Measurements from ENCODE around the gene HNMT. TPM values are rescaled to one million over a fixed set of nuclear protein-coding genes. Genes with fewer than 3 reads are reported as not detected.
A peak's percentile ranks its signal among the peaks of the same experiment; 100 is the strongest.

HNMT gene
- total and polyA plus RNA-seq, 2 experiments from 2014 or later, result 4.7 to 5.6 TPM

DNA sequence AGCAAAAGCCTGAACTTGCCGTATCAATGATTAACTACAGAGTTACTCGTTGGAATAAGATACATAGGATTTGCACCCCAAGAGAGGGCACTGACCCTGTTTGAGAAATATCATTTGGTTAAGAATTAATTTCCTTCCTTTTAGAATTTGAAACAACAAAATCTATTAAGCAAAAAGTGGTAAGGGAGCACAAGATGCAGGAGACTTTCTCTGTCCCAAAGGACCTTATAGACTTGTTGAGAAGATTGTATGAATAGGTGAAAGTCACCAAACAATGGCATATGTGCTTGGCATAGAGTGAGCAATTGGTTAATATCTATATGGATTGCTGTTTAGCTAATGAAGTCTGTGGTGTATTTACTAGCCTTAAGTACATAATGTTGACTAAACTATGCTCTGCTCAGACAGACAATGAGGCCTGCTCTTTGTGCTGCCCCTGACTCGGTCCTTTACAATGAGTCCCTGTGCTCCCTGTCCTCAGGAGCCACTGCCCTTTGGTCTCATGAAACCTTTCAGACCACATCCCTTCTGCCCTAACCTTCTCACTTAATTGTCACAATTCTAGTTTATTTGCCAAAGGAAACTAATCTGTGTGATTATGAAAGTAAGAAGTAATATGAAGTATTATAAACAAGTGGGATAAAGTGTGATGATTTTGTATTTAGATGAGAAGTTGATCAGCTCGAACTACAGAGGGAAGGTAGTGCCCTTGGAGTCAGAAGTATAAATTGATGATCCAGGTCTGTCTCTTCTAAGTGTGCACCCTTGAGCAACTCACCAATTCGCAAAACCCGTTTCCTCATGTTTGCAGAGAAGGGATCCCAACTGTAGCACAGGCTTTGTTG is 21.2 kb upstream of the HNMT start:
- TF ChIP-seq, protein P1, sequence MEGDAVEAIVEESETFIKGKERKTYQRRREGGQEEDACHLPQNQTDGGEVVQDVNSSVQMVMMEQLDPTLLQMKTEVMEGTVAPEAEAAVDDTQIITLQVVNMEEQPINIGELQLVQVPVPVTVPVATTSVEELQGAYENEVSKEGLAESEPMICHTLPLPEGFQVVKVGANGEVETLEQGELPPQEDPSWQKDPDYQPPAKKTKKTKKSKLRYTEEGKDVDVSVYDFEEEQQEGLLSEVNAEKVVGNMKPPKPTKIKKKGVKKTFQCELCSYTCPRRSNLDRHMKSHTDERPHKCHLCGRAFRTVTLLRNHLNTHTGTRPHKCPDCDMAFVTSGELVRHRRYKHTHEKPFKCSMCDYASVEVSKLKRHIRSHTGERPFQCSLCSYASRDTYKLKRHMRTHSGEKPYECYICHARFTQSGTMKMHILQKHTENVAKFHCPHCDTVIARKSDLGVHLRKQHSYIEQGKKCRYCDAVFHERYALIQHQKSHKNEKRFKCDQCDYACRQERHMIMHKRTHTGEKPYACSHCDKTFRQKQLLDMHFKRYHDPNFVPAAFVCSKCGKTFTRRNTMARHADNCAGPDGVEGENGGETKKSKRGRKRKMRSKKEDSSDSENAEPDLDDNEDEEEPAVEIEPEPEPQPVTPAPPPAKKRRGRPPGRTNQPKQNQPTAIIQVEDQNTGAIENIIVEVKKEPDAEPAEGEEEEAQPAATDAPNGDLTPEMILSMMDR (IDR thresholded peaks at IDR 0.05; ENCODE audit: low read depth, low read length), result no peak
- Histone ChIP-seq H3K27me3 (no peaks in the 10 kb centered on the region), H3K9me3 (ENCODE audit: low read depth) (no peaks in the 10 kb centered on the region), H3K36me3 (no peaks in the 10 kb centered on the region), H3K4me3 (no peak overlapping the region), H3K27ac (peak overlapping the region; percentile 55), H3K4me1 (ENCODE audit: low read depth) (peaks cover 10% of the 10 kb centered on the region)
- no peak for DNase-seq (ENCODE audit: low read depth in 1 of 2, low spot score in 1 of 2)

DNA sequence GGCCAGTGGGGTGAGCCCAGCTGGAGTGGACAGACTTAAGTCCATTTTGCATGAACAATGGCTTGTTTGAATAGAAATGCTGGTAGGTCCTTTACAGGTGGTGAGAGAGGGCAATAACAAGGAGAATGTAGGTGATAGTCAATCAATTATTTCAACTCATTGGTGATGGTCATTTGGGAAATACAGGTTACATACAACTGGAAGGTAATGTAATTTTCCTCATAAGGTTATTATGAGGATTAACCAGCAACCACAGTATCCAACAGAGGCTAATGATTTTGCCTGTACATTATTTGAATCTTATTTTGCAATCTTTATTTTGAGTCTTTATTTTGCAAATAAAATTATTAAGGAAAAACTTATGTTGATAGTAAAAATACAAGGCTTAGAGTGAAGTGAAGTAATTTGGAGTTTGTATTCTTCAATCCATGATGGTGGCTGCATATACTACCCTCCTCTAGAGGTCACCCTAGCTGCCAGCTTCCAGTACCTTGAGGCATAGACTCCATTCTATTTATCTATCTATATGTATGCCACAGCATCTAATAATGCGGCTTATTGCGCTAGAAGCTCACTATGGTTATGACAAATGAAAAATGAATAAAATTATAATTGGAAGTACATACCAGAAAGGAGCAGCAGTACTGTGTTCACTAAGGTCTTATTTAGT is 20.5 kb upstream of the HNMT start:
- TF ChIP-seq, protein P1 (IDR thresholded peaks at IDR 0.05; ENCODE audit: low read depth, low read length), result no peak
- H3K4me1 ChIP-seq (ENCODE audit: low read depth), result peaks cover 10% of the 10 kb centered on the region
- no peak overlapping the region for H3K4me3 ChIP-seq
- no peaks in the 10 kb centered on the region for H3K36me3 ChIP-seq
- no peak overlapping the region for H3K27ac ChIP-seq
- H3K9me3 ChIP-seq (ENCODE audit: low read depth), result no peaks in the 10 kb centered on the region
- H3K27me3 ChIP-seq, result no peaks in the 10 kb centered on the region
- no peak for DNase-seq (ENCODE audit: low read depth in 1 of 2, low spot score in 1 of 2)

DNA sequence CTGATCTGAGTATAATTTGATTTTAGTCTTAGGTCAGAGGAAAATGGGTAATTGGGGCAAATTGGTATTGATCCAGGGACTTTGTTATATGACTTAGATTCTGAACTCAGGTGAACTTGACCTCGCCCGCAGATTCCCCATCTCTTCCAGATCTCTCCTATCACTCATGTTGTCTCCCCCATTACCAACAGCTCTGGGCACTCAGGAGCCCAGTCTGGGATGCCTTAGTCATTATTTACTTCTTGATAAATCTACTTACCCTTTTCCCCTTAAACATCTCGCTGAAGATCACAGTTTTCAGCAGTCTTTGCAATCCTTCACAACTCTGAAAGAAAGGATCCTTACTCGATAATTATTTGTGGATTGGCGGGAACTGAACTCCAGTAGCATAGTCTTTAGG is 19.6 kb upstream of the HNMT start:
- H3K27ac ChIP-seq, result no peak overlapping the region
- no peak for DNase-seq (ENCODE audit: low read depth in 1 of 2, low spot score in 1 of 2)
- TF ChIP-seq, protein P1 (IDR thresholded peaks at IDR 0.05; ENCODE audit: low read depth, low read length), result no peak
- no peaks in the 10 kb centered on the region for H3K9me3 ChIP-seq (ENCODE audit: low read depth)
- no peaks in the 10 kb centered on the region for H3K27me3 ChIP-seq
- peaks cover 10% of the 10 kb centered on the region for H3K4me1 ChIP-seq (ENCODE audit: low read depth)
- no peak overlapping the region for H3K4me3 ChIP-seq
- no peaks in the 10 kb centered on the region for H3K36me3 ChIP-seq

DNA sequence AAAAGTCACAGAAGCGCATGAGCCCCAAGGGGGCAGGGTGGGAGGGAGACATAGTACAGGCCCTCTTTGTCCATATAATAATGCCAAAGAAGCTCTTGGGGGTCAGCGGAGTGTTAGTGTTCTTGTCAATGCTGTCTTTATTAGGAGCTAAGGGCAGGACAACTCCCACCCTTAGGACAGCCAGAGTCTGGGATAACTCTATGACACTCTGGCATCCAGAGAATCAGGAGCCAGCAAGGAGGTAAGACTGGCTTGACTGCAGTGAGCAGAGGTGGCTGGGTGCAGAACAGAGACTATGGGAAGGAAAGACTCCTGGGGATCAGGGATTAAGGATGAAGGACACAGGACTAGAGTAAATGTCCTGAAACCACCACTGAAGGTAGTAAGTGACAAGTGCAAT is 19.0 kb upstream of the HNMT start:
- Histone ChIP-seq H3K27me3 (no peaks in the 10 kb centered on the region), H3K4me3 (no peak overlapping the region), H3K4me1 (ENCODE audit: low read depth) (peaks cover 10% of the 10 kb centered on the region), H3K27ac (no peak overlapping the region), H3K36me3 (no peaks in the 10 kb centered on the region), H3K9me3 (ENCODE audit: low read depth) (no peaks in the 10 kb centered on the region)
- DNase-seq (ENCODE audit: low read depth in 1 of 2, low spot score in 1 of 2), result no peak
- TF ChIP-seq, protein P1 (IDR thresholded peaks at IDR 0.05; ENCODE audit: low read depth, low read length), result no peak

DNA sequence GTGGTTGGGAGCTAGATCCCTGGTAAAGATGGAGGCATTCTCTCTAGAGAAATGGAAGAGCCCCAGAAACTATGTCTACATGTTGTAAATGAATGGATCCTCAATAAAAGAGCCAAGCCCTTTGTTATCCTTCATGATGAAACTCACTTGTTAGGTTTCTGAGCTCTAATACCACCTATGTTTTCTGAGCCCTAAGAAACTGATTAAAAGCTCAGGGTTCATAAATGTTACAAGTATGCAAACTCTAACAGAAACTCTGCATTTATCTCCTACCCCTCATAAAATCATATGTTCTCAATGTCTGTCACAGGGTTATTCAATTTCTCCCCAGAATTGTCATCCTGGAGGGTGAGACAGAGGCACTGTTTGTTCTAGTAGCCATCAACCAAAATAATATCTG is 18.0 kb upstream of the HNMT start:
- Histone ChIP-seq H3K27me3 (no peaks in the 10 kb centered on the region), H3K9me3 (ENCODE audit: low read depth) (no peaks in the 10 kb centered on the region)

More for the DNA sequence above, 18.0 kb upstream of the HNMT start:
- Histone ChIP-seq H3K4me3 (no peak overlapping the region), H3K4me1 (ENCODE audit: low read depth) (peaks cover 10% of the 10 kb centered on the region), H3K27ac (no peak overlapping the region), H3K36me3 (no peaks in the 10 kb centered on the region)
- no peak for DNase-seq (ENCODE audit: low read depth in 1 of 2, low spot score in 1 of 2)
- TF ChIP-seq, protein P1 (IDR thresholded peaks at IDR 0.05; ENCODE audit: low read depth, low read length), result no peak

Measured in cardiac muscle cell (in vitro differentiated cells and primary cell).